ENCODE results near the gene ALDH1L1. TPM values are rescaled to one million over a fixed set of nuclear protein-coding genes. Genes with fewer than 3 reads are reported as not detected.

Gene ALDH1L1
- total RNA-seq, 1 experiment from 2014 or later: 1.2 TPM

DNA sequence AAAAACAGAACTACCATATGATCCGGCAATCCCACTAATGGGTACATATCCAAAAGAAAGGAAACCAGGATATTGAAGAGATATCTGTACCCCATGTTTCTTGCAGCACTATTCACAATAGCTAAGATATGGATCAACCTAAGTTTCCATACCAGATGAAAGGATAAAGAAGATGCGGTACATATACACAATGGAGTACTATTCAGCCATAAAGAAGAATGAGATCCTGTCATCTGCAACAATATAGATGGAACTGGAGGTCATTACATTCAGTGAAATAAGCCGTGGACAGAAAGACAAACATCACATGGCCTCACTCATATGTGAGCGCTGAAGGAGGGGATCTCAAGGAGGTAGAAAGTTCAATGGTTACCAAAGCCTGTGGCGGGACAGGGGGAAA lies 99.4 kb downstream of the ALDH1L1 start (continued):
- TF ChIP-seq, protein P1, sequence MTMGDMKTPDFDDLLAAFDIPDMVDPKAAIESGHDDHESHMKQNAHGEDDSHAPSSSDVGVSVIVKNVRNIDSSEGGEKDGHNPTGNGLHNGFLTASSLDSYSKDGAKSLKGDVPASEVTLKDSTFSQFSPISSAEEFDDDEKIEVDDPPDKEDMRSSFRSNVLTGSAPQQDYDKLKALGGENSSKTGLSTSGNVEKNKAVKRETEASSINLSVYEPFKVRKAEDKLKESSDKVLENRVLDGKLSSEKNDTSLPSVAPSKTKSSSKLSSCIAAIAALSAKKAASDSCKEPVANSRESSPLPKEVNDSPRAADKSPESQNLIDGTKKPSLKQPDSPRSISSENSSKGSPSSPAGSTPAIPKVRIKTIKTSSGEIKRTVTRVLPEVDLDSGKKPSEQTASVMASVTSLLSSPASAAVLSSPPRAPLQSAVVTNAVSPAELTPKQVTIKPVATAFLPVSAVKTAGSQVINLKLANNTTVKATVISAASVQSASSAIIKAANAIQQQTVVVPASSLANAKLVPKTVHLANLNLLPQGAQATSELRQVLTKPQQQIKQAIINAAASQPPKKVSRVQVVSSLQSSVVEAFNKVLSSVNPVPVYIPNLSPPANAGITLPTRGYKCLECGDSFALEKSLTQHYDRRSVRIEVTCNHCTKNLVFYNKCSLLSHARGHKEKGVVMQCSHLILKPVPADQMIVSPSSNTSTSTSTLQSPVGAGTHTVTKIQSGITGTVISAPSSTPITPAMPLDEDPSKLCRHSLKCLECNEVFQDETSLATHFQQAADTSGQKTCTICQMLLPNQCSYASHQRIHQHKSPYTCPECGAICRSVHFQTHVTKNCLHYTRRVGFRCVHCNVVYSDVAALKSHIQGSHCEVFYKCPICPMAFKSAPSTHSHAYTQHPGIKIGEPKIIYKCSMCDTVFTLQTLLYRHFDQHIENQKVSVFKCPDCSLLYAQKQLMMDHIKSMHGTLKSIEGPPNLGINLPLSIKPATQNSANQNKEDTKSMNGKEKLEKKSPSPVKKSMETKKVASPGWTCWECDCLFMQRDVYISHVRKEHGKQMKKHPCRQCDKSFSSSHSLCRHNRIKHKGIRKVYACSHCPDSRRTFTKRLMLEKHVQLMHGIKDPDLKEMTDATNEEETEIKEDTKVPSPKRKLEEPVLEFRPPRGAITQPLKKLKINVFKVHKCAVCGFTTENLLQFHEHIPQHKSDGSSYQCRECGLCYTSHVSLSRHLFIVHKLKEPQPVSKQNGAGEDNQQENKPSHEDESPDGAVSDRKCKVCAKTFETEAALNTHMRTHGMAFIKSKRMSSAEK (CRISPR knock-in tag; IDR thresholded peaks at IDR 0.05; ENCODE audit: borderline replicate concordance): no peak
- TF ChIP-seq, protein P2, sequence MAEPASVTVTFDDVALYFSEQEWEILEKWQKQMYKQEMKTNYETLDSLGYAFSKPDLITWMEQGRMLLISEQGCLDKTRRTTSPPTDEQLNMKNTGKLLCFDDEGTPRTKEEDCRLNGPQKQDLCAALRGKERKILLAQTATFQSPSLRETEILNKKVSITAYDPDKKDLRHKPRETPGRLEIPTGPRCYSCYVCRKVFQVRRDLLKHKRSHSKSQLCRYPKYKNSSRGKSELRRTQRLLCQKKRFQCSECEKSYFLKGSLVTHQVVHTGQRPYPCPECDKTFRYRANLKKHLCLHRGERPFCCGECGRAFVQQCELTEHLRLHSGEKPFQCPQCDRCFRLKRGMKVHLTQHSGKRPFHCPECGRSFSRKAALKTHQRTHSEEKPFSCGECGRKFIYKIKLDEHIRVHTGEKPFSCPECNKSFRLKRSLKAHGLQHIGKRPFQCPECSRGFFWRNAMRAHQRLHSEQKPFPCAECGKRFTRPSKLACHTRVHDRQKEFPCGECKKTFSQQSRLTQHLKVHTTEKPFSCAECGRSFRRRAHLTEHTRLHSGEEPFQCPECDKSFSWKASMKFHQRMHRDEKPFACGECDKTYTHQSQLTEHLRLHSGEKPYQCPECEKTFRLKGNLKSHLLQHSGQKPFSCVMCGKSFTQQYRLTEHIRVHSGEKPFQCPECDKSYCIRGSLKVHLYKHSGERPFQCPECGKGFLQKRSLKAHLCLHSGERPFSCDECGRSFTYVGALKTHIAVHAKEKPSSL (CRISPR knock-in tag; conservative IDR thresholded peaks at IDR 0.05): no peak
- TF ChIP-seq ZBTB21 (CRISPR knock-in tag; IDR thresholded peaks at IDR 0.05; ENCODE audit: borderline replicate concordance): no peak

DNA sequence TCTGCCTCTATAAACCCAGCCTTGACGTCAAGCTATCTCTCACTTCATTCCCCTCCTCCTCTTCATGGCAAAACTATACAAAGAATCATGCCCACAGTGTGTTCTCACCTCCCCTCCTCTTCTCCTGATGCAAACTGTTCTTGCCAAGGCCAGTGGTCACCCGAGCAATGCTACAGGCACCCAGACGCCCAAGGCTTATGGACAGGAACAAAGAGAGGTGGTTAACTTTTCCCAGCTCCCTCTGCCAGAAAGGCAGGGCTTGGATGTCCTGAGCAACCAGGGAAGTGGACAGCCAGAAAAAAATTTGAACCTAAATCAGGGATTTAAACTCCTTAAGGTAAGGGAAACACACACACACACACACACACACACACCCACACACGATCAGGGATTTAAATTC lies 101.5 kb downstream of the ALDH1L1 start:
- TF ChIP-seq HMGA2 (CRISPR knock-in tag; IDR thresholded peaks at IDR 0.05) (no peak), SP1 (CRISPR knock-in tag; conservative IDR thresholded peaks at IDR 0.05) (no peak)
- TF ChIP-seq, protein P2 (CRISPR knock-in tag; conservative IDR thresholded peaks at IDR 0.05): no peak
- TF ChIP-seq, protein P3, sequence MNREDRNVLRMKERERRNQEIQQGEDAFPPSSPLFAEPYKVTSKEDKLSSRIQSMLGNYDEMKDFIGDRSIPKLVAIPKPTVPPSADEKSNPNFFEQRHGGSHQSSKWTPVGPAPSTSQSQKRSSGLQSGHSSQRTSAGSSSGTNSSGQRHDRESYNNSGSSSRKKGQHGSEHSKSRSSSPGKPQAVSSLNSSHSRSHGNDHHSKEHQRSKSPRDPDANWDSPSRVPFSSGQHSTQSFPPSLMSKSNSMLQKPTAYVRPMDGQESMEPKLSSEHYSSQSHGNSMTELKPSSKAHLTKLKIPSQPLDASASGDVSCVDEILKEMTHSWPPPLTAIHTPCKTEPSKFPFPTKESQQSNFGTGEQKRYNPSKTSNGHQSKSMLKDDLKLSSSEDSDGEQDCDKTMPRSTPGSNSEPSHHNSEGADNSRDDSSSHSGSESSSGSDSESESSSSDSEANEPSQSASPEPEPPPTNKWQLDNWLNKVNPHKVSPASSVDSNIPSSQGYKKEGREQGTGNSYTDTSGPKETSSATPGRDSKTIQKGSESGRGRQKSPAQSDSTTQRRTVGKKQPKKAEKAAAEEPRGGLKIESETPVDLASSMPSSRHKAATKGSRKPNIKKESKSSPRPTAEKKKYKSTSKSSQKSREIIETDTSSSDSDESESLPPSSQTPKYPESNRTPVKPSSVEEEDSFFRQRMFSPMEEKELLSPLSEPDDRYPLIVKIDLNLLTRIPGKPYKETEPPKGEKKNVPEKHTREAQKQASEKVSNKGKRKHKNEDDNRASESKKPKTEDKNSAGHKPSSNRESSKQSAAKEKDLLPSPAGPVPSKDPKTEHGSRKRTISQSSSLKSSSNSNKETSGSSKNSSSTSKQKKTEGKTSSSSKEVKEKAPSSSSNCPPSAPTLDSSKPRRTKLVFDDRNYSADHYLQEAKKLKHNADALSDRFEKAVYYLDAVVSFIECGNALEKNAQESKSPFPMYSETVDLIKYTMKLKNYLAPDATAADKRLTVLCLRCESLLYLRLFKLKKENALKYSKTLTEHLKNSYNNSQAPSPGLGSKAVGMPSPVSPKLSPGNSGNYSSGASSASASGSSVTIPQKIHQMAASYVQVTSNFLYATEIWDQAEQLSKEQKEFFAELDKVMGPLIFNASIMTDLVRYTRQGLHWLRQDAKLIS (CRISPR knock-in tag; IDR thresholded peaks at IDR 0.05; ENCODE audit: borderline replicate concordance): no peak
- TF ChIP-seq, protein P4, sequence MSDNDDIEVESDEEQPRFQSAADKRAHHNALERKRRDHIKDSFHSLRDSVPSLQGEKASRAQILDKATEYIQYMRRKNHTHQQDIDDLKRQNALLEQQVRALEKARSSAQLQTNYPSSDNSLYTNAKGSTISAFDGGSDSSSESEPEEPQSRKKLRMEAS (CRISPR knock-in tag; IDR thresholded peaks at IDR 0.05): no peak
- DNase-seq (ENCODE audit: low spot score): no peak
- no peaks in the 10 kb centered on the region for H3K36me3 Mint-ChIP-seq
- no peak overlapping the region for H3K4me3 Mint-ChIP-seq
- ChIA-PET CTCF (interaction anchor here (1.2 kb wide), 1 partner anchor 25 kb away, joined by 3 read pairs; no protein-coding TSS in a partner anchor), POLR2A (no interaction called here)
- H3K4me1 Mint-ChIP-seq: peaks cover 4% of the 10 kb centered on the region; the same call in 1 of the 2 replicates
- peaks cover 9% of the 10 kb centered on the region for H3K9me3 Mint-ChIP-seq
- no peak overlapping the region for H3K27ac Mint-ChIP-seq
- H3K27me3 Mint-ChIP-seq (ENCODE audit: low read depth): no peaks in the 10 kb centered on the region; the same call in 1 of the 2 replicates
- ATAC-seq: no peak

DNA sequence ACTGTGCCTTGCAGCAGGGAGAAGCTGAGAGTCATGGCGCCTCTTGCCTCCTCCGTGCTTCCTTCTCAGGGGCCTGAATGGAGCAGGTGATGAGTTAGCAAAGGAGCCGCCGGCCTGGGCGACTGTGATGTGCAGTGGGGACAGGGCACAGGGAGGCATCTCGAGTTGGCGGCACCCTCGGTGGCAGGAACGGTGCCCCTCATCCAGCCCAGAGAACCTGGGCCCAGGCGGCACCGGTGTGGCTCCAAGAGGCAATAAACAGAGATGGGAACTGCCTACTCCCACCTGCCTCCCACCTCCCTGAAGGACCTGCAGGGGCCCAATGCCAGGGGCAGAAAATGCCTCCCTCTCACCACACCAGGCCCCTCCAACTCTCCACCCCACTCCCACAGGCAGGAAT lies 102.6 kb downstream of the ALDH1L1 start:
- no peak for ATAC-seq
- Mint-ChIP-seq H3K36me3 (no peaks in the 10 kb centered on the region), H3K27me3 (ENCODE audit: low read depth) (no peaks in the 10 kb centered on the region), H3K27ac (no peak overlapping the region), H3K9me3 (peaks cover 11% of the 10 kb centered on the region), H3K4me1 (no peaks in the 10 kb centered on the region), H3K4me3 (no peak overlapping the region)
- no peak for DNase-seq (ENCODE audit: low spot score)
- POLR2A ChIA-PET: no interaction called here
- CTCF ChIA-PET: no interaction called here
- TF ChIP-seq, protein P5, sequence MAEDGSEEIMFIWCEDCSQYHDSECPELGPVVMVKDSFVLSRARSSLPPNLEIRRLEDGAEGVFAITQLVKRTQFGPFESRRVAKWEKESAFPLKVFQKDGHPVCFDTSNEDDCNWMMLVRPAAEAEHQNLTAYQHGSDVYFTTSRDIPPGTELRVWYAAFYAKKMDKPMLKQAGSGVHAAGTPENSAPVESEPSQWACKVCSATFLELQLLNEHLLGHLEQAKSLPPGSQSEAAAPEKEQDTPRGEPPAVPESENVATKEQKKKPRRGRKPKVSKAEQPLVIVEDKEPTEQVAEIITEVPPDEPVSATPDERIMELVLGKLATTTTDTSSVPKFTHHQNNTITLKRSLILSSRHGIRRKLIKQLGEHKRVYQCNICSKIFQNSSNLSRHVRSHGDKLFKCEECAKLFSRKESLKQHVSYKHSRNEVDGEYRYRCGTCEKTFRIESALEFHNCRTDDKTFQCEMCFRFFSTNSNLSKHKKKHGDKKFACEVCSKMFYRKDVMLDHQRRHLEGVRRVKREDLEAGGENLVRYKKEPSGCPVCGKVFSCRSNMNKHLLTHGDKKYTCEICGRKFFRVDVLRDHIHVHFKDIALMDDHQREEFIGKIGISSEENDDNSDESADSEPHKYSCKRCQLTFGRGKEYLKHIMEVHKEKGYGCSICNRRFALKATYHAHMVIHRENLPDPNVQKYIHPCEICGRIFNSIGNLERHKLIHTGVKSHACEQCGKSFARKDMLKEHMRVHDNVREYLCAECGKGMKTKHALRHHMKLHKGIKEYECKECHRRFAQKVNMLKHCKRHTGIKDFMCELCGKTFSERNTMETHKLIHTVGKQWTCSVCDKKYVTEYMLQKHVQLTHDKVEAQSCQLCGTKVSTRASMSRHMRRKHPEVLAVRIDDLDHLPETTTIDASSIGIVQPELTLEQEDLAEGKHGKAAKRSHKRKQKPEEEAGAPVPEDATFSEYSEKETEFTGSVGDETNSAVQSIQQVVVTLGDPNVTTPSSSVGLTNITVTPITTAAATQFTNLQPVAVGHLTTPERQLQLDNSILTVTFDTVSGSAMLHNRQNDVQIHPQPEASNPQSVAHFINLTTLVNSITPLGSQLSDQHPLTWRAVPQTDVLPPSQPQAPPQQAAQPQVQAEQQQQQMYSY (CRISPR knock-in tag; IDR thresholded peaks at IDR 0.05): no peak
- TF ChIP-seq, protein P6, sequence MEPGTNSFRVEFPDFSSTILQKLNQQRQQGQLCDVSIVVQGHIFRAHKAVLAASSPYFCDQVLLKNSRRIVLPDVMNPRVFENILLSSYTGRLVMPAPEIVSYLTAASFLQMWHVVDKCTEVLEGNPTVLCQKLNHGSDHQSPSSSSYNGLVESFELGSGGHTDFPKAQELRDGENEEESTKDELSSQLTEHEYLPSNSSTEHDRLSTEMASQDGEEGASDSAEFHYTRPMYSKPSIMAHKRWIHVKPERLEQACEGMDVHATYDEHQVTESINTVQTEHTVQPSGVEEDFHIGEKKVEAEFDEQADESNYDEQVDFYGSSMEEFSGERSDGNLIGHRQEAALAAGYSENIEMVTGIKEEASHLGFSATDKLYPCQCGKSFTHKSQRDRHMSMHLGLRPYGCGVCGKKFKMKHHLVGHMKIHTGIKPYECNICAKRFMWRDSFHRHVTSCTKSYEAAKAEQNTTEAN (CRISPR knock-in tag; IDR thresholded peaks at IDR 0.05): no peak
- TF ChIP-seq JUN (CRISPR knock-in tag; IDR thresholded peaks at IDR 0.05) (no peak), CREB1 (CRISPR knock-in tag; IDR thresholded peaks at IDR 0.05) (no peak), ESRRA (CRISPR knock-in tag; IDR thresholded peaks at IDR 0.05; ENCODE audit: borderline replicate concordance) (no peak), OVOL2 (CRISPR knock-in tag; IDR thresholded peaks at IDR 0.05; ENCODE audit: borderline replicate concordance) (no peak), FOXJ3 (CRISPR knock-in tag; IDR thresholded peaks at IDR 0.05; ENCODE audit: borderline replicate concordance) (no peak)
